CD4-positive, alpha-beta T cell treated with Interleukin-12 subunit alpha and Interleukin-12 subunit beta, for 1 hour (primary cell): ENCODE data around the gene PCBP3.
"Not testable (repeated sequence)": the region's sequence is repeated elsewhere in the genome, so short reads cannot be mapped to it uniquely, and the experiment has no call there.

Experiments used
- DNase-seq: peaks from one replicate; pipeline ENCODE4 v3.0.0-alpha.2; 2020

The PCBP3 gene

DNA sequence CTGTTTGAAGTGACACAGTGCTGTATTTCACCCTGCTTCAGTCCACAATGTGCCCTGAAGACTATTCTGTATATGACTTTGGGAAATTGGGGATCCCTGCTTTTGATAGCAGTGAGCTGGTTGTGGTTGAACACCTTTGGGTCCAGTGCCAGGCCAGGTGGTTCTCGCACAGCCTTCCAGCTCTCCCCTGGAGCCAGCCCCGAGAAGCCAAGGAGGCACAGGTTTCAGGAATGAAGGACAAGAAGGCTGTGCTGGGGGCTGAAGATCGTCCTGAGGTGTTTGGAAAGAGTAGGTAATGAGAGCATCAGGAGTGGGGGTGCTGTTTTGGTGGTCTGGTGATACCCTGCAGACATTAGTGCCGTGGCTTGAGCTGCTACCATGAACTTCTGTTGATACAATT, 206.7 kb downstream of the PCBP3 start:
- DNase-seq = no peak

DNA sequence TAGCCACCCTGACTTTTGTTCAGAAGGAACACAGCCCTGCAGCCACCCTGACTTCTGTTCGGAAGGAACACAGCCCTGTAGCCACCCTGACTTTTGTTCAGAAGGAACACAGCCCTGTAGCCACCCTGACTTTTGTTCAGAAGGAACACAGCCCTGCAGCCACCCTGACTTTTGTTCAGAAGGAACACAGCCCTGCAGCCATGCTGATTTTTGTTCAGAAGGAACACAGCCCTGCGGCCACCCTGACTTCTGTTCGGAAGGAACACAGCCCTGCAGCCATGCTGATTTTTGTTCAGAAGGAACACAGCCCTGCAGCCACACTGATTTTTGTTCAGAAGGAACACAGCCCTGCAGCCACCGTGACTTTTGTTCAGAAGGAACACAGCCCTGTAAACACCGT, 208.9 kb downstream of the PCBP3 start:
- DNase-seq = not testable (repeated sequence)

- no peak for DNase-seq
Observed at GRCh38 chr21:45852886-45853400, 209.4 kb downstream of the PCBP3 start.

GRCh38 chr21:45853703-45854342, 210.3 kb downstream of the PCBP3 start:
- DNase-seq = no peak

- no peak for DNase-seq
Observed at GRCh38 chr21:45854690-45855247, 211.2 kb downstream of the PCBP3 start.

DNA sequence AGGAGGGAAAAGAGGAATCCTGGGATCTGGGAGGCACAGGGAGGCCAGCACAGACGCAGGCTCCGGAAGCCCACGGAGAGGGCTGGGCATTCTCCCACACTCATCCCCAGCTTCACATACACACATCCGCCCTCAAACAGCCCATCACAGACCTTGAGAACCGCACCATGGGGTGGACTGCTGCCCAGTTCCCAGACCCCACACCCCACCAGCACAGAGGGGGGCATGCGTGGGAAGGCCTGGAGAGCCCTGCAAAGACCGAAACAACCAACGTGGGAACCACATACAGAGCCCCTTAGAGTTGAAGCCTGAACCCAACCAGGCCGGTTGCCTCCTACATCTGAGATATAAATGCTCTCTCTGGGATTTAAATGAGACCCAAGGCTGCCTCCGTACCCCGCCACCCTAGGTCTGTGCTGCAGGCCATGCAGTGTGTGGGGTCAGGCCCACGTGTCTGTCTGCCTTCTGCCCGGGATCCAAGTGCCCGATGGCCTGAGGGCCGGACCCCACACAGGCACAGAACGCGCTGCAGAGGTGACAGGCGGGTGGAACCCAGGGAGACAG, 211.8 kb downstream of the PCBP3 start:
- DNase-seq = no peak

GRCh38 chr21:45856442-45856841, 212.9 kb downstream of the PCBP3 start:
- no peak for DNase-seq

GRCh38 chr21:45856906-45857305, 213.4 kb downstream of the PCBP3 start:
- DNase-seq = no peak

DNA sequence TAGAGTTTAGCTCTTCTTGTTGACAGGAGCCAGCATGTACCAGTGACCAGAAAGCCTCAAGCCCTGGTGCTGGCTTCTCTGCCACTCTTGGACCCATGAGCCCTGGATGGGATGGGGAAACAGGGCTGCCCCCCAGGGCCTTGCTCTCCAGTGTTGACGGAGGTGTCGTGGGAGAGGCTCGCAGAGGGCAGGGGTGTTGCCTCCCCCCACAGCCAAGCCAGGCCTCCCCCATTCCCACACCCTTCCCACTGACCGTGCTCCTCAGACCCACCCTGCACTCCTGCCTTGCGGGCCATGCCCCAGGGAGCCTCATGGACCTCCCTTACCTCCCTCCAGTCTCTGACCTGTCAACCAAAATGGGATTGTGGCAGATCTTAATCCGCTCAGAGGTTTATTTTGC, 214.2 kb downstream of the PCBP3 start:
- DNase-seq = no peak

- DNase-seq = no peak
Observed at GRCh38 chr21:45858180-45858579, 214.7 kb downstream of the PCBP3 start.

DNA sequence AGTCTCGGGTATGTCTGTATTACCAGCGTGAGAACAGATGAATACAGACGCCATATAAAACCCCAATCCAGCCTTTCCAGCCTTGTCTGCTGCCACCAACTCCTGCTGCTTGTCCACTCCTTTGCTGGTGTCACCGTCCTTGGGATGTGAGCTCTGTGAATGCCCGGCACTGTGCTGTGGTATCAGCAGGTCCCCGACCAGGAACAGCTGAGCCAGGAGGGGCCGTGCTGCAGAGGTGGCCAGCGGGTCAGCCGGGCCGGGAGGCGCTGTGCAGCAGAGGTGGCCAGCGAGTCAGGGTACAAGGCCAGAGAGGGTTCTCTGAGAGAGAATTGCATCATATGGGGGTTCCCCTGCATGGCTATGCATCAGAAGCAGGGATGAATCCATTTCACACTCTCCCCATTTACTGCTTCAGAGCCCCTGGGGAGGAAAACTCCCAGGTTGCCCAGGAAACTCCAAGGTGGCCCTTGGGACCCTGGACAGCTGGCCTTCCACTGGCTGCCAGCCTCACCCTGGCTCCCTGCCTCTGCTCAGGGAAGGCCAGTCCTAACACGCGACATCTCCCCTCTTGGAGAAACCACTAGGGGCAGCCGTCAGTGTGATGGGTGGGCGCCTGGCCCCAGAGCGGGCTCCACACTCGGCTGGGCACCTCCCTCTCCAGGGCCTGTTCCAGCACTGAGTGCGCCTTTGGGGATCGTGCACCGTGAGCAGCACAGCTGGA, 215.7 kb downstream of the PCBP3 start:
- DNase-seq = no peak

GRCh38 chr21:45859762-45860357, 216.3 kb downstream of the PCBP3 start:
- DNase-seq = no peak

- no peak for DNase-seq
Observed at GRCh38 chr21:45860493-45861155, 217.1 kb downstream of the PCBP3 start.

GRCh38 chr21:45861156-45861870, 217.8 kb downstream of the PCBP3 start:
- DNase-seq = no peak

GRCh38 chr21:45862543-45863207, 219.2 kb downstream of the PCBP3 start:
- no peak for DNase-seq

DNA sequence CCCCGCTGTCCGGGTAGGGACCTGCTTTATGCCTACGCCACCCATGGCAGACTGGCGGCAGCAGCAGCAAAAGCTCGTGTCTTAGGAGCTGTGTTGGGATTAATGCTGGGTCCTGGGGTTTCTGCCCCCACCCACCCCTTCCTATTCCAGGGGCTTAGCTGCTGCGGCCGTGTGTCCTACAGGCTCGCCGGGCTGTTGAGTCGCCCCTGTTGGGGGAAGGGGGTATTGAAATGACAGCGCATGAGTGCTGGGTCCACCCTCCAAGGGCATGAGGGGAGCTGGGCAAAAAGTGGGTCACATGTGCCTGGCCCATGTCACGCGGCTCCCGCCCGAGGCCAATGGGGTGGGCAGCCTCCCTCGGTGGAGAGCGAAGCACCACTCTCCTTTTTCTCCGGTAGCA, 219.7 kb downstream of the PCBP3 start:
- no peak for DNase-seq

GRCh38 chr21:45863751-45864150, 220.2 kb downstream of the PCBP3 start:
- DNase-seq = no peak

- no peak for DNase-seq
Observed at GRCh38 chr21:45864436-45864835, 220.9 kb downstream of the PCBP3 start.

GRCh38 chr21:45865106-45865835, 221.7 kb downstream of the PCBP3 start:
- DNase-seq = no peak

DNA sequence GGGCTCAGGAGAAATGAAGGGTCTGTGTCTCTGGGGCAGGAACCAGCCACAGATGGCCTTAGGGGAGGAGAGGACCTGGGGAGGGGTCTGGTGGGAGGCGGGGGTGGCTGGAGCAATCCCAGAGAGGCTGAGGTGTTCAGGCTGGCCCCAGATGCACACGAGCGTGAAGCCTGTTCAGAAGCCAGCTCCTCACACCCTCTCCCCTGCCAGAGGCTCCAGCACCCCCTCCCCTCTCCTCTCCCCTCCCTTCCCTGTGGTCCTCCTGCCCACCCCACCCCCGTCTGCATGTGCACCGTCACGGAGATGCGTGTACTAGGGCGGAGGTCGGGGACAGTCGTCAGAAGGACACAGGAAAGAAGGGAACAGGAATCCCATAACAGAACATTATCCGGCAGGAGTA, 223.0 kb downstream of the PCBP3 start:
- no peak for DNase-seq
